GM12874 (cell line): ENCODE data around the gene VNN1.

Source experiments
- TF ChIP-seq, protein P1 (sequence below): IDR thresholded peaks from 2 replicates; pipeline ENCODE4 v1.5.1; 2011; ENCODE audit warnings: low read depth, mild to moderate bottlenecking, control low read depth, low read length, moderate library complexity; ENCODE audit not compliant: insufficient read depth

The VNN1 gene, protein sequence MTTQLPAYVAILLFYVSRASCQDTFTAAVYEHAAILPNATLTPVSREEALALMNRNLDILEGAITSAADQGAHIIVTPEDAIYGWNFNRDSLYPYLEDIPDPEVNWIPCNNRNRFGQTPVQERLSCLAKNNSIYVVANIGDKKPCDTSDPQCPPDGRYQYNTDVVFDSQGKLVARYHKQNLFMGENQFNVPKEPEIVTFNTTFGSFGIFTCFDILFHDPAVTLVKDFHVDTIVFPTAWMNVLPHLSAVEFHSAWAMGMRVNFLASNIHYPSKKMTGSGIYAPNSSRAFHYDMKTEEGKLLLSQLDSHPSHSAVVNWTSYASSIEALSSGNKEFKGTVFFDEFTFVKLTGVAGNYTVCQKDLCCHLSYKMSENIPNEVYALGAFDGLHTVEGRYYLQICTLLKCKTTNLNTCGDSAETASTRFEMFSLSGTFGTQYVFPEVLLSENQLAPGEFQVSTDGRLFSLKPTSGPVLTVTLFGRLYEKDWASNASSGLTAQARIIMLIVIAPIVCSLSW

DNA sequence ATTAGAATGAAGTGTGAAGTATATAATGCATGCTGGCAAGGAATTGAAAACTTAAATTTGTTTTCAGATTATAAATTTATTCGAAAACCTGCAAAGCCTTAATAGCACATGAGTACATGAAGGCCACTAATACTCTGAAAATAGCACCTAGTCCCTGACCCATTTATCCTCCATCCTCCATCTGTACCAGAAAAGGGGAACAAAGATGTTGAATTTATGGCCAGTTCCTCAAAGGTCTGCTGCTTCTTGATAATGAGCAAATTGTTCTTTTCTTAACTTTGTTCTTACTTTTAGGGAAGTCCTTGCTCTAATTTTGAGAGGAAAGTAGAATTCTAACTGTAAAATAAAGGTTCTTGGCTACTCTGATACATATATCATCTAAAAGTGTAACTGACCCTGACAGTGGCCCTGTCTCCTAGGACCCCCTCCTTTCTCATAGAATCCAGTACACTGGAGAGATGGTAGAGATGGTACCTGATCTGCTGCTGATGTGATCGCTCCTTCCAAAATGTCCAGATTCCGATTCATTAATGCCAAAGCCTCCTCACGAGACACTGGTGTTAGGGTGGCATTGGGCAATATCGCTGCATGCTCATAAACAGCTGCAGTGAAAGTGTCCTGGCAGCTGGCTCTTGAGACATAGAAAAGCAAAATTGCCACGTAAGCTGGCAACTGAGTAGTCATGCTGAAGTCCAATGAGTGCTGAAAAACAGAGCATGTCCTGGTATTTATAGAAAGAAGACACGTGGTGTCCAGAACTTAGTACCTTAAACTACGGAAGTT is at the start of gene VNN1:
TSS of gene VNN1 (minus strand) at position 704 of the 783 bp plus-strand sequence. CDS start at position 684, 20 bp downstream.
- TF ChIP-seq, protein P1, sequence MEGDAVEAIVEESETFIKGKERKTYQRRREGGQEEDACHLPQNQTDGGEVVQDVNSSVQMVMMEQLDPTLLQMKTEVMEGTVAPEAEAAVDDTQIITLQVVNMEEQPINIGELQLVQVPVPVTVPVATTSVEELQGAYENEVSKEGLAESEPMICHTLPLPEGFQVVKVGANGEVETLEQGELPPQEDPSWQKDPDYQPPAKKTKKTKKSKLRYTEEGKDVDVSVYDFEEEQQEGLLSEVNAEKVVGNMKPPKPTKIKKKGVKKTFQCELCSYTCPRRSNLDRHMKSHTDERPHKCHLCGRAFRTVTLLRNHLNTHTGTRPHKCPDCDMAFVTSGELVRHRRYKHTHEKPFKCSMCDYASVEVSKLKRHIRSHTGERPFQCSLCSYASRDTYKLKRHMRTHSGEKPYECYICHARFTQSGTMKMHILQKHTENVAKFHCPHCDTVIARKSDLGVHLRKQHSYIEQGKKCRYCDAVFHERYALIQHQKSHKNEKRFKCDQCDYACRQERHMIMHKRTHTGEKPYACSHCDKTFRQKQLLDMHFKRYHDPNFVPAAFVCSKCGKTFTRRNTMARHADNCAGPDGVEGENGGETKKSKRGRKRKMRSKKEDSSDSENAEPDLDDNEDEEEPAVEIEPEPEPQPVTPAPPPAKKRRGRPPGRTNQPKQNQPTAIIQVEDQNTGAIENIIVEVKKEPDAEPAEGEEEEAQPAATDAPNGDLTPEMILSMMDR: no peak

DNA sequence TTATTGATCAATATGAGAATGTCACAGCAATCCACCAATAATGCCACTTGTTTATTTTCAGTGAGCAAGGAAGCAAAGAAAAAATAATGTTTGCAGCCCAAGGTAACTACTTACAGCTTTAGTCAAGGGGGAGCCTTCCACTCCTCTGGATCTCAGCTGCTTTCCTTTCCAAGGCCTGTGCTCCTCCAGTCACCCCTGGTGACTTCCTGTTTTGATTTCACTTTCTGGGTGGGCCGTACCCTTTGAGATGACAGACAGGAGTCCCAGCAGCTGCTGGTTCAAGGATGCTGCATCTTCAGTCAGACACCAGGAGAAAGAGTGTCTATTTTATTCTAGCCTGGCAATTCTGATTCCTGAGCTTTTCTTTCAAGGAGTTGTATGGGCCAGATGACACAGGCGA is 49.4 kb upstream of the VNN1 start:
- TF ChIP-seq, protein P1: no peak

DNA sequence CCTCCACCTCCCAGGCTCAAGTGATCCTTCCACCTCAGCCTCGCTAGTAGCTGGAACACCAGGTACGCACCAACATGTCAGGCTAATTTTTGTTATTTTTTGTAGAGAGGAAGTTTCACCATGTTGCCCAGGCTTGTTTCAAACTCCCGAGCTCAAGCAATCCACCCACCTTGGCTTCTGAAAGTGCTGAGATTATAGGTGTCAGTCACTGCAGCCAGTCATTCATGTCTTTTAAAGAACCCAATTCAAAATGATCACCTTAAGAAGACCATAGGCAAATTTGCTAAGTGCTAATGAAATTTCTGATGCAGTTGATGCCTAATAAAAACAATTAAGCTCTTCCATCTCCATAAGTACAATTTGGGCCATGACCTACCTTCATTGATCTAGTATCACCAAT is 46.4 kb upstream of the VNN1 start:
- TF ChIP-seq, protein P1: no peak

DNA sequence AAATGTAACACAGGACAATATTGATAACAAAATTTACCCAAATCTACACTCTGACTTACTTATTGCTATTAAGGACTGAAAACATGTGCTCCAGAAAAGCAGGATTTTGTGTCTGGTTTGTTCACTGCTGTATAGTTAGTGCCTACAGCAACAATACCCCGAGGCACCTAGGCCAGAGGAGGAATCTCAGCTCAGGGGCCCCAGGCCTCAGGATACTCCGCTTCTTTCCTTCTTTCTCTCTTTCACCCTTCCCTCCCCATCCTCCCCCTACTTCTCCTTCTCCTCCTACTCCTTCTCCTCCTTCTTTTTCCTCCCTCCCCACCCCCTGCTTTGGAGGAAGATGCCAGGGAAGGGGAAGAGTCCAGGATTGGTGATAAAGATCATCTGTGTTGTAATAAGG is 44.8 kb upstream of the VNN1 start:
- TF ChIP-seq, protein P1: no peak

DNA sequence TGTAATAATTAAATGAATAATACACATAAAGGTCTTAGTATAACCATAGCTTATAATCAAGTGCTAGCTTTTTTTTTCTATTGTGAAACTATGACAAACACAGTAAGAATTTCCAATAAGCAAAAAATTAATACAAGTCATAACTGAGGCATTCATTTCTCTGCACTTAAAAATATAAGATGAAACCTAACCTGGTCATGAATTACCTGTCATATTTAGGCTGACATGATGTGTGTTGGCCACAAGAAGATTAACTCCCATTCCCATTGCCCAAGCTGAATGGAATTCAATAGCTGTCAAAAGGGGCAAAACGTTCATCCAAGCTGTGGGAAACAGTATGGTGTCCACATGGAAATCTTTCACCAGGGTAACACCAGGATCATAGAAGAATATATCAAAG is 38.4 kb upstream of the VNN1 start:
- TF ChIP-seq, protein P1: no peak

DNA sequence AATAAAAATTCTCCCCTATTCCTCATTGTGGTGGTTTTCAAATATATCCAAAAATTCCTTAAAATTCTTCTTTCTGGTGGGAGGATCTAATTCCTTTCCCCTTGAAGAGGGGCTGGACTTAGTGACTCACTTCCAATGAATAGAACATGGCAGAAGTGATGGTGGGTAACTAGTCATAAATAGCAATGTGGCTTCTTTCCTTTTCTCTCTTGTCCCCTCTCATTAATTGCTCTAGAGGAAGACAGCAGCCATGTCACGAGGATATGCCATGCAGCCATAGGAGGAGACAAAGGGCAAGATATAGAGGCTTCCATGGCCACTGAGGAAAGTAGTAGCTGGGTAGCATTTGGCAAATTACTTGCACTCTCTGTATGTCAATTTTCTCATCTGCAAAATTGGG is 38.0 kb upstream of the VNN1 start:
- TF ChIP-seq, protein P1: no peak

DNA sequence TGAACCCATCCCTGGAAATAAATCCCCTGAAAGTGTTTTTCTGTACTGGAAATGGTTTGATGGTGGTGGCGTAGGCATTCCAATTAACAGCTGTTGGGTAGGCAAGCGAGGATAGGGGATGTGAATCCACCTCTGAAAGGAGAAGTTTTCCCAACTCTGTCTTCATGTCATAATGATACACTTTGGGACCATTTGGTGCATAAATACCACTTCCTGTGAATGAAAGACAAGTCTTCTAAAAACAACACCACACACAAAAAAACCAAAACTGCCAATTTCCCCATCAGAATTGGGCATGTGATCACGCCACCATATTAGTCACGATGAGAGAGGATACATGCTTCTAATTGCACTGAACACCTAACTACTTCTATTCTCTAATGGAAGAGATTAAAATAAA is 37.5 kb upstream of the VNN1 start:
- TF ChIP-seq, protein P1: no peak
